Measurements from ENCODE around the gene BTG3.

The BTG3 gene

GRCh38 chr21:17580319-17580718, 32.4 kb downstream of the BTG3 start:
- TF ChIP-seq, protein P1, sequence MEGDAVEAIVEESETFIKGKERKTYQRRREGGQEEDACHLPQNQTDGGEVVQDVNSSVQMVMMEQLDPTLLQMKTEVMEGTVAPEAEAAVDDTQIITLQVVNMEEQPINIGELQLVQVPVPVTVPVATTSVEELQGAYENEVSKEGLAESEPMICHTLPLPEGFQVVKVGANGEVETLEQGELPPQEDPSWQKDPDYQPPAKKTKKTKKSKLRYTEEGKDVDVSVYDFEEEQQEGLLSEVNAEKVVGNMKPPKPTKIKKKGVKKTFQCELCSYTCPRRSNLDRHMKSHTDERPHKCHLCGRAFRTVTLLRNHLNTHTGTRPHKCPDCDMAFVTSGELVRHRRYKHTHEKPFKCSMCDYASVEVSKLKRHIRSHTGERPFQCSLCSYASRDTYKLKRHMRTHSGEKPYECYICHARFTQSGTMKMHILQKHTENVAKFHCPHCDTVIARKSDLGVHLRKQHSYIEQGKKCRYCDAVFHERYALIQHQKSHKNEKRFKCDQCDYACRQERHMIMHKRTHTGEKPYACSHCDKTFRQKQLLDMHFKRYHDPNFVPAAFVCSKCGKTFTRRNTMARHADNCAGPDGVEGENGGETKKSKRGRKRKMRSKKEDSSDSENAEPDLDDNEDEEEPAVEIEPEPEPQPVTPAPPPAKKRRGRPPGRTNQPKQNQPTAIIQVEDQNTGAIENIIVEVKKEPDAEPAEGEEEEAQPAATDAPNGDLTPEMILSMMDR (IDR thresholded peaks at IDR 0.05; ENCODE audit: low read depth, low read length, missing control alignments) = no peak
- in situ Hi-C loops (cut with HindIII; ENCODE audit: low sequenced_read_pairs) = no loop called here
- H3K4me3 ChIP-seq (ENCODE audit: low read depth, low read length) = no peak overlapping the region
- no peak for DNase-seq (ENCODE audit: low read depth)

DNA sequence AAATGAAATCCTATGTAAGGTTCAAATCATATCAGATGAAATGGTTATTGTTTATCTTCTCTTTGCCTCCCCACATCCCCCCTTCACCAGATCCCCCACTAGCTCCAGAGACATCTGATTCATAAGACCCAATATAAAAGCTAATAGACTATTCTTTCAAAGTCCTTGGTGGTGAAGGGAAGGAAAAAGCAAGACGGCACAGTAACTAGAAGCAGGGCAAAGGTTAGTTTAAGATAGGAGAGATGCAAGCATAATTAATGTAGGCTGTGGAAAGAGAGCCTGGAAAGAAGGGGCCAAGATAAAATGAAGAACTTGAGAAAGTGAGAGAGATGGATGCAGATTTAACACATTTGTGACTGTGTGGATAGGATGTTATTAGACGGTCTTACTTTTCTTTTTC, 33.8 kb downstream of the BTG3 start:
- H3K4me3 ChIP-seq (ENCODE audit: low read depth, low read length) = no peak overlapping the region
- in situ Hi-C loops (cut with HindIII; ENCODE audit: low sequenced_read_pairs) = no loop called here
- DNase-seq (ENCODE audit: low read depth) = no peak
- TF ChIP-seq, protein P1 (IDR thresholded peaks at IDR 0.05; ENCODE audit: low read depth, low read length, missing control alignments) = no peak

- TF ChIP-seq, protein P1 (IDR thresholded peaks at IDR 0.05; ENCODE audit: low read depth, low read length, missing control alignments) = no peak
- H3K4me3 ChIP-seq (ENCODE audit: low read depth, low read length) = no peak overlapping the region
- in situ Hi-C loops (cut with HindIII; ENCODE audit: low sequenced_read_pairs) = no loop called here
- DNase-seq (ENCODE audit: low read depth) = no peak
These were observed 34.5 kb downstream of the BTG3 start for GRCh38 chr21:17578162-17578561.

- TF ChIP-seq, protein P1 (IDR thresholded peaks at IDR 0.05; ENCODE audit: low read depth, low read length, missing control alignments) = no peak
- DNase-seq (ENCODE audit: low read depth) = no peak
- in situ Hi-C loops (cut with HindIII; ENCODE audit: low sequenced_read_pairs) = no loop called here
These were observed 35.0 kb downstream of the BTG3 start for GRCh38 chr21:17577701-17578100.

DNA sequence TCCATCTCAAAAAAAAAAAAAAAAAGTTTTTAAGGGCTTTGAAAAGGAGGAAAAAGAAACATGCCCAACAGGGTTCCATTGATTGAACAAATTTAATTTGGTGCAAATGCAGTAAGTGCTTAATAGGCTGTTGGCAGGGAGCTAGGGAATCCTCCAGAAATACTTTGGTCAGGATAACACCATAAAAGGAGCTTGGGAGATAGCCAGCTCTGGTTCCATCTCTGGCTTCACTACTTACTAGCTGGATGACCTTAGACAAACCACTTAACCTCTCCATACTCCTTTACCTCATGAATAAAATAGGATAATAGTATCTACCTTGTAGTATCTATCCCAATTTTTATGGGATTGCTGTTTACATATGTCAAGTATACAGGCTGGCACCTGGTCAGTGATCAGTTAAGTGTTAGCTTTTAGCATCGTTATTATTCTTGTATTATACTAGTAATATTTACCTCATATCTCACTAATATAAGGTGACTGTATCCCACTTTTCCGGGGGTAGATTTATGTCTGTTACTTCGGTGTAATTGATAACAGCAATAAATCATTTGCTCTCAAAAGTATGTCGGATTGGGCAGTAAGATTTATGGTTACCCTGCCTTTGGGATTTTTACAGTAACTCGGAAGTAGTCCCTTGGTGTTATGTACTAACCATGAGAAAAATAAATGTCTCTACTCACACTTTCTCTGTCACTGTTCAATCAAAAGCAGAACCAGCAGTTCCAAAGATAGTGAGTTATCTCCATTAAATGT, 36.4 kb downstream of the BTG3 start:
- H3K4me3 ChIP-seq (ENCODE audit: low read depth, low read length) = no peak overlapping the region
- TF ChIP-seq, protein P1 (IDR thresholded peaks at IDR 0.05; ENCODE audit: low read depth, low read length, missing control alignments) = no peak
- in situ Hi-C loops (cut with HindIII; ENCODE audit: low sequenced_read_pairs) = no loop called here
- peak; percentile 13 for DNase-seq (ENCODE audit: low read depth)

More at GRCh38 chr21:17577701-17578100, 35.0 kb downstream of the BTG3 start:
- H3K4me3 ChIP-seq (ENCODE audit: low read depth, low read length) = no peak overlapping the region

DNA sequence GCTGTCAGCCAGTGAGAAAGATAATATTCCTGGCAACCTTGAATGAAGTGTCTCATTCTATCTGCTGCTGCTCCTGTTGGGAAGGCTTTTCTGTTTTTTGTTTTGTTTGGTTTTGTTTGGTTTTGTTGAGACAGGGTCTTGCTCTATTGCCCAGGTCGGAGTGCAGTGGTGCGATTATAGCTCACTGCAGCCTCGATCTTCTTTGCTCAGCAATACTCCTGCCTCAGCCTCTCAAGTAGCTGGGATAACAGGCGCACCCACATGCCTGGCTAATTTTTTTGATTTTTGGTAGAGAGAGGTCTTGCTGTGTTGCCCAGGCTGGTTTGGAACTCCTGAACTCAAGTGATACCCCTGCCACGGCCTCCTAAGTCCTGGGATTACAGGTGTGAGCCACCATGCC, 37.6 kb downstream of the BTG3 start:
- no peak overlapping the region for H3K4me3 ChIP-seq (ENCODE audit: low read depth, low read length)
- TF ChIP-seq, protein P1 (IDR thresholded peaks at IDR 0.05; ENCODE audit: low read depth, low read length, missing control alignments) = no peak
- in situ Hi-C loops (cut with HindIII; ENCODE audit: low sequenced_read_pairs) = no loop called here
- DNase-seq (ENCODE audit: low read depth) = no peak

All from astrocyte of the cerebellum (primary cell).